ENCODE data around the gene CDKN2B-AS1. TPM values are rescaled to one million over a fixed set of nuclear protein-coding genes. Genes with fewer than 3 reads are reported as not detected.

Gene CDKN2B-AS1
- polyA plus RNA-seq, 1 experiment, result 2.8 TPM

GRCh38 chr9:21996438-21996837 lies 1.8 kb downstream of the CDKN2B-AS1 start:
- Histone ChIP-seq H3K27me3 (ENCODE audit: control insufficient read depth, insufficient read depth, low read length) (no peaks in the 10 kb centered on the region), H3K27ac (ENCODE audit: low read depth, low read length) (no peak overlapping the region), H3K9me3 (ENCODE audit: control insufficient read depth, insufficient read depth, low read length) (no peaks in the 10 kb centered on the region; the same call in 1 of the 2 replicates), H3K4me3 (ENCODE audit: low read depth, low read length) (peak overlapping the region; percentile 86)
- DNase-seq (ENCODE audit: low read depth, low spot score), result no peak
- TF ChIP-seq CTCF (IDR thresholded peaks at IDR 0.05; ENCODE audit: low read depth, low read length), result no peak
- POLR2A ChIA-PET, result no interaction called here
- CTCF ChIA-PET, result interaction anchor here (1.0 to 8.0 kb wide), 5 partner anchors 12 to 248 kb away, joined by 4 to 69 read pairs (median 6); partner anchors contain the start of gene CDKN2B

GRCh38 chr9:21996858-21997257 lies 2.3 kb downstream of the CDKN2B-AS1 start:
- no peaks in the 10 kb centered on the region; the same call in 1 of the 2 replicates for H3K9me3 ChIP-seq (ENCODE audit: control insufficient read depth, insufficient read depth, low read length)
- ChIA-PET CTCF (interaction anchor here (0.9 to 4.6 kb wide), 4 partner anchors 11 to 185 kb away, joined by 4 to 49 read pairs (median 5); partner anchors contain the start of gene CDKN2B), POLR2A (no interaction called here)
- no peak for TF ChIP-seq CTCF (IDR thresholded peaks at IDR 0.05; ENCODE audit: low read depth, low read length)
- H3K4me3 ChIP-seq (ENCODE audit: low read depth, low read length), result peak overlapping the region; percentile 86
- DNase-seq (ENCODE audit: low read depth, low spot score), result no peak
- no peak overlapping the region for H3K27ac ChIP-seq (ENCODE audit: low read depth, low read length)
- H3K27me3 ChIP-seq (ENCODE audit: control insufficient read depth, insufficient read depth, low read length), result no peaks in the 10 kb centered on the region

- H3K9me3 ChIP-seq (ENCODE audit: control insufficient read depth, insufficient read depth, low read length), result no peaks in the 10 kb centered on the region; the same call in 1 of the 2 replicates
- H3K27ac ChIP-seq (ENCODE audit: low read depth, low read length), result no peak overlapping the region
- TF ChIP-seq CTCF (IDR thresholded peaks at IDR 0.05; ENCODE audit: low read depth, low read length), result no peak
- H3K4me3 ChIP-seq (ENCODE audit: low read depth, low read length), result no peak overlapping the region
- no peaks in the 10 kb centered on the region for H3K27me3 ChIP-seq (ENCODE audit: control insufficient read depth, insufficient read depth, low read length)
- CTCF ChIA-PET, result interaction anchor here (0.6 to 4.6 kb wide), 6 partner anchors 11 to 246 kb away, joined by 3 to 49 read pairs (median 4); partner anchors contain the start of gene CDKN2B
- DNase-seq (ENCODE audit: low read depth, low spot score), result no peak
- POLR2A ChIA-PET, result interaction anchor here (1.4 kb wide), 1 partner anchor 12 kb away, joined by 3 read pairs; the partner anchor contains the start of gene CDKN2B
These were observed 2.9 kb downstream of the CDKN2B-AS1 start for GRCh38 chr9:21997480-21997879.

GRCh38 chr9:21998026-21998425 lies 3.4 kb downstream of the CDKN2B-AS1 start:
- ChIA-PET POLR2A (interaction anchor here (1.4 kb wide), 1 partner anchor 11 kb away, joined by 3 read pairs; the partner anchor contains the start of gene CDKN2B), CTCF (interaction anchor here (0.6 to 4.6 kb wide), 6 partner anchors 10 to 246 kb away, joined by 3 to 49 read pairs (median 4); partner anchors contain the start of gene CDKN2B)
- Histone ChIP-seq H3K4me3 (ENCODE audit: low read depth, low read length) (no peak overlapping the region), H3K27me3 (ENCODE audit: control insufficient read depth, insufficient read depth, low read length) (no peaks in the 10 kb centered on the region), H3K9me3 (ENCODE audit: control insufficient read depth, insufficient read depth, low read length) (no peaks in the 10 kb centered on the region; the same call in 1 of the 2 replicates), H3K27ac (ENCODE audit: low read depth, low read length) (no peak overlapping the region)
- DNase-seq (ENCODE audit: low read depth, low spot score), result no peak
- TF ChIP-seq CTCF (IDR thresholded peaks at IDR 0.05; ENCODE audit: low read depth, low read length), result no peak

- no peak overlapping the region for H3K27ac ChIP-seq (ENCODE audit: low read depth, low read length)
- POLR2A ChIA-PET, result no interaction called here
- CTCF ChIA-PET, result interaction anchor here (1.4 to 2.9 kb wide), 3 partner anchors 189 to 242 kb away, joined by 4 to 19 read pairs (median 14); no protein-coding TSS in a partner anchor
These were observed 7.4 kb downstream of the CDKN2B-AS1 start for GRCh38 chr9:22002038-22002437.

More at GRCh38 chr9:22002038-22002437, 7.4 kb downstream of the CDKN2B-AS1 start:
- no peaks in the 10 kb centered on the region for H3K27me3 ChIP-seq (ENCODE audit: control insufficient read depth, insufficient read depth, low read length)
- no peak for DNase-seq (ENCODE audit: low read depth, low spot score)
- no peaks in the 10 kb centered on the region for H3K9me3 ChIP-seq (ENCODE audit: control insufficient read depth, insufficient read depth, low read length)
- no peak for TF ChIP-seq CTCF (IDR thresholded peaks at IDR 0.05; ENCODE audit: low read depth, low read length)
- no peak overlapping the region for H3K4me3 ChIP-seq (ENCODE audit: low read depth, low read length)
